ENCODE measurements around the gene VPS4A.

DNA sequence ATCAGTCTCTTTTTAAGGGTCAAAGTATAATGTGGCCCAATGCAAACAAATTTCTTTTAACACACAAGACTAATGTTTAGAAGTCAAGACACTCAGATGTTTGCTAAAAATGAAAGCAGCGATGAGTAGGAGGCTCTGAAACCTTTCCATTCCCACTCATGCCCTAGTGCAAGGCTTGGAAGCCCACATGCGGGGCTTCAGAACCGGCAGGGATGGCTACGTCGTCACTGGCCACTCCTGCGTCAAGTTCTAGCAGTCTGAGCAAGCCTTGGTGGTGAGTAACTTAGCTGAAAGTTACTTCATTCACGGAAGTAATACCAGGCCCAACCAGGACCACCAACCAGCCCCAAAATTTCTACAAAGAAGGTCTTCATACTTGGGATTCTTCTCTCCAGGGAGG is 55.3 kb downstream of the VPS4A start:
- TF ChIP-seq RAD21 (IDR thresholded peaks at IDR 0.05; ENCODE audit: low read depth): no peak
- no peak for TF ChIP-seq POLR2AphosphoS5 (IDR thresholded peaks at IDR 0.05; ENCODE audit: low read depth, low read length)
- TF ChIP-seq POLR2A (IDR thresholded peaks at IDR 0.05; ENCODE audit: borderline replicate concordance, extremely low read depth, insufficient read depth, insufficient read length): no peak
- TF ChIP-seq, protein P1, sequence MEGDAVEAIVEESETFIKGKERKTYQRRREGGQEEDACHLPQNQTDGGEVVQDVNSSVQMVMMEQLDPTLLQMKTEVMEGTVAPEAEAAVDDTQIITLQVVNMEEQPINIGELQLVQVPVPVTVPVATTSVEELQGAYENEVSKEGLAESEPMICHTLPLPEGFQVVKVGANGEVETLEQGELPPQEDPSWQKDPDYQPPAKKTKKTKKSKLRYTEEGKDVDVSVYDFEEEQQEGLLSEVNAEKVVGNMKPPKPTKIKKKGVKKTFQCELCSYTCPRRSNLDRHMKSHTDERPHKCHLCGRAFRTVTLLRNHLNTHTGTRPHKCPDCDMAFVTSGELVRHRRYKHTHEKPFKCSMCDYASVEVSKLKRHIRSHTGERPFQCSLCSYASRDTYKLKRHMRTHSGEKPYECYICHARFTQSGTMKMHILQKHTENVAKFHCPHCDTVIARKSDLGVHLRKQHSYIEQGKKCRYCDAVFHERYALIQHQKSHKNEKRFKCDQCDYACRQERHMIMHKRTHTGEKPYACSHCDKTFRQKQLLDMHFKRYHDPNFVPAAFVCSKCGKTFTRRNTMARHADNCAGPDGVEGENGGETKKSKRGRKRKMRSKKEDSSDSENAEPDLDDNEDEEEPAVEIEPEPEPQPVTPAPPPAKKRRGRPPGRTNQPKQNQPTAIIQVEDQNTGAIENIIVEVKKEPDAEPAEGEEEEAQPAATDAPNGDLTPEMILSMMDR (IDR thresholded peaks at IDR 0.05 in 2 of 3, conservative IDR thresholded peaks at IDR 0.05 in 1 of 3; ENCODE audit: borderline replicate concordance in 1 of 3, insufficient read depth in 1 of 3, low read depth in 2 of 3, low read length in 2 of 3): no peak
- no peak for TF ChIP-seq SP1 (IDR thresholded peaks at IDR 0.05; ENCODE audit: low read depth)
- no peak for TF ChIP-seq EZH2 (IDR thresholded peaks at IDR 0.05)
- TF ChIP-seq, protein P2, sequence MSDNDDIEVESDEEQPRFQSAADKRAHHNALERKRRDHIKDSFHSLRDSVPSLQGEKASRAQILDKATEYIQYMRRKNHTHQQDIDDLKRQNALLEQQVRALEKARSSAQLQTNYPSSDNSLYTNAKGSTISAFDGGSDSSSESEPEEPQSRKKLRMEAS (IDR thresholded peaks at IDR 0.05): no peak
- no peak for TF ChIP-seq YY1 (IDR thresholded peaks at IDR 0.05; ENCODE audit: extremely low read depth, insufficient replicate concordance, low read depth, low read length)
- TF ChIP-seq CEBPB (IDR thresholded peaks at IDR 0.05; ENCODE audit: low read depth): no peak
- TF ChIP-seq, protein P3, sequence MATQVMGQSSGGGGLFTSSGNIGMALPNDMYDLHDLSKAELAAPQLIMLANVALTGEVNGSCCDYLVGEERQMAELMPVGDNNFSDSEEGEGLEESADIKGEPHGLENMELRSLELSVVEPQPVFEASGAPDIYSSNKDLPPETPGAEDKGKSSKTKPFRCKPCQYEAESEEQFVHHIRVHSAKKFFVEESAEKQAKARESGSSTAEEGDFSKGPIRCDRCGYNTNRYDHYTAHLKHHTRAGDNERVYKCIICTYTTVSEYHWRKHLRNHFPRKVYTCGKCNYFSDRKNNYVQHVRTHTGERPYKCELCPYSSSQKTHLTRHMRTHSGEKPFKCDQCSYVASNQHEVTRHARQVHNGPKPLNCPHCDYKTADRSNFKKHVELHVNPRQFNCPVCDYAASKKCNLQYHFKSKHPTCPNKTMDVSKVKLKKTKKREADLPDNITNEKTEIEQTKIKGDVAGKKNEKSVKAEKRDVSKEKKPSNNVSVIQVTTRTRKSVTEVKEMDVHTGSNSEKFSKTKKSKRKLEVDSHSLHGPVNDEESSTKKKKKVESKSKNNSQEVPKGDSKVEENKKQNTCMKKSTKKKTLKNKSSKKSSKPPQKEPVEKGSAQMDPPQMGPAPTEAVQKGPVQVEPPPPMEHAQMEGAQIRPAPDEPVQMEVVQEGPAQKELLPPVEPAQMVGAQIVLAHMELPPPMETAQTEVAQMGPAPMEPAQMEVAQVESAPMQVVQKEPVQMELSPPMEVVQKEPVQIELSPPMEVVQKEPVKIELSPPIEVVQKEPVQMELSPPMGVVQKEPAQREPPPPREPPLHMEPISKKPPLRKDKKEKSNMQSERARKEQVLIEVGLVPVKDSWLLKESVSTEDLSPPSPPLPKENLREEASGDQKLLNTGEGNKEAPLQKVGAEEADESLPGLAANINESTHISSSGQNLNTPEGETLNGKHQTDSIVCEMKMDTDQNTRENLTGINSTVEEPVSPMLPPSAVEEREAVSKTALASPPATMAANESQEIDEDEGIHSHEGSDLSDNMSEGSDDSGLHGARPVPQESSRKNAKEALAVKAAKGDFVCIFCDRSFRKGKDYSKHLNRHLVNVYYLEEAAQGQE (IDR thresholded peaks at IDR 0.05; ENCODE audit: low read depth): no peak
- TF ChIP-seq ZNF274 (IDR thresholded peaks at IDR 0.05; ENCODE audit: low read depth, low read length): no peak

All from HCT116 (cell line).